HS-27A (cell line): ENCODE measurements around the gene GEMIN4.
"Not testable (repeated sequence)": the region's sequence is repeated elsewhere in the genome, so short reads cannot be mapped to it uniquely, and the experiment has no call there.

ENCODE experiments used
- DNase-seq: peaks from one replicate; pipeline ENCODE4 v3.0.0-alpha.2; 2012; ENCODE audit warnings: low read depth, missing footprints

Gene GEMIN4

GRCh38 chr17:703081-703875 is 48.8 kb downstream of the GEMIN4 start:
- no peak for DNase-seq

GRCh38 chr17:700504-701094 is 51.5 kb downstream of the GEMIN4 start:
- no peak for DNase-seq

GRCh38 chr17:699345-699744 is 52.7 kb downstream of the GEMIN4 start:
- DNase-seq, result no peak

GRCh38 chr17:698096-698495 is 54.0 kb downstream of the GEMIN4 start:
- DNase-seq, result not testable (repeated sequence)

- DNase-seq, result no peak
Observed at GRCh38 chr17:697682-698081, 54.4 kb downstream of the GEMIN4 start.

GRCh38 chr17:696369-696768 is 55.7 kb downstream of the GEMIN4 start:
- no peak for DNase-seq
